Measurements from ENCODE around the gene PTN.

DNA sequence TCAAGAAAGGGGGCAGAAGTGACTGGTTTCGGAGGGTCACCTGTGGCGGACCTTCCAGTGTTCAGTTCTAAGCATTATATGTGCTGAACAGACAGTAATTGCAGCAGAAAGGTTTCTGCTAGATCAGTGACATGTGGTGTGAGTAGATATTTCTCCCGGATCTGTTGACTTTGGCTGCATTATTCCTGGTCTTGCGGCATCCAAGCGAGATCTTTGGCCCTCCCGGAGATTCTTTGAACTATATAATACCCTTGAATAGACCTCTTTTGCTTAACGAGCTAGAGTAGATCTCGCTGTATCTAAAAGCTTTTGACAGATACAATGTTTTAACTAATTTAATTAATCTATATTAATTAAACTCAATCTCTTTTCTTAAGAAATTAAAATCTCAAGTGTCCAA, 99.8 kb downstream of the PTN start:
- TF ChIP-seq, protein P1, sequence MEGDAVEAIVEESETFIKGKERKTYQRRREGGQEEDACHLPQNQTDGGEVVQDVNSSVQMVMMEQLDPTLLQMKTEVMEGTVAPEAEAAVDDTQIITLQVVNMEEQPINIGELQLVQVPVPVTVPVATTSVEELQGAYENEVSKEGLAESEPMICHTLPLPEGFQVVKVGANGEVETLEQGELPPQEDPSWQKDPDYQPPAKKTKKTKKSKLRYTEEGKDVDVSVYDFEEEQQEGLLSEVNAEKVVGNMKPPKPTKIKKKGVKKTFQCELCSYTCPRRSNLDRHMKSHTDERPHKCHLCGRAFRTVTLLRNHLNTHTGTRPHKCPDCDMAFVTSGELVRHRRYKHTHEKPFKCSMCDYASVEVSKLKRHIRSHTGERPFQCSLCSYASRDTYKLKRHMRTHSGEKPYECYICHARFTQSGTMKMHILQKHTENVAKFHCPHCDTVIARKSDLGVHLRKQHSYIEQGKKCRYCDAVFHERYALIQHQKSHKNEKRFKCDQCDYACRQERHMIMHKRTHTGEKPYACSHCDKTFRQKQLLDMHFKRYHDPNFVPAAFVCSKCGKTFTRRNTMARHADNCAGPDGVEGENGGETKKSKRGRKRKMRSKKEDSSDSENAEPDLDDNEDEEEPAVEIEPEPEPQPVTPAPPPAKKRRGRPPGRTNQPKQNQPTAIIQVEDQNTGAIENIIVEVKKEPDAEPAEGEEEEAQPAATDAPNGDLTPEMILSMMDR (IDR thresholded peaks at IDR 0.05): no peak
- no peak for TF ChIP-seq POLR2A (IDR thresholded peaks at IDR 0.05)

Measured in uterus (tissue), 2 donors.